ENCODE measurements around the gene DGKI. TPM values are rescaled to one million over a fixed set of nuclear protein-coding genes. Genes with fewer than 3 reads are reported as not detected.

DGKI gene
- total RNA-seq, 1 donor from 2014 or later, result 3.1 TPM

DNA sequence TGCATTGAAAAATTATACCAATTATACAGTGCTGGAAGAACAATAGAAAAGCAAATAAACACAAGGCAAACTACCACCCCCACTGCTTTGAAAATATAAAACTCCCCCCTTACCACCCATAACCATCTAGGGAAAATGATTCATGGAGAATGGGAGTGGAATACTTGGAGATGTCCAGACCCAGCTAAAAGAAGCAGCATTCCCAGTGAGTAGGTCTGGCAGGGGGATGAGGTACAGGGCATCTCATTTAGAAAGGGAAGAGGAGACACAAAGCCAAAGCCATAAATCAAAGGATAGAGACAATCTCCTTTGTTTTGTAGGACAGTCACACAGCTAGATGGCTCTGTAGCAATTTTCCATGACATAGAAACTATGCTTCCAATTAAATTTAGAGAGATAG, 36.0 kb upstream of the DGKI start:
- Mint-ChIP-seq H3K27ac (ENCODE audit: unreplicated experiment) (no peak overlapping the region), H3K27me3 (ENCODE audit: unreplicated experiment) (no peaks in the 10 kb centered on the region), H3K9me3 (ENCODE audit: unreplicated experiment) (no peaks in the 10 kb centered on the region), H3K36me3 (ENCODE audit: unreplicated experiment) (peaks cover 82% of the 10 kb centered on the region), H3K4me3 (ENCODE audit: unreplicated experiment) (no peak overlapping the region), H3K4me1 (ENCODE audit: unreplicated experiment) (peaks cover 13% of the 10 kb centered on the region)
- DNase-seq (ENCODE audit: extremely low spot score, unreplicated experiment), result no peak
- TF ChIP-seq, protein P1, sequence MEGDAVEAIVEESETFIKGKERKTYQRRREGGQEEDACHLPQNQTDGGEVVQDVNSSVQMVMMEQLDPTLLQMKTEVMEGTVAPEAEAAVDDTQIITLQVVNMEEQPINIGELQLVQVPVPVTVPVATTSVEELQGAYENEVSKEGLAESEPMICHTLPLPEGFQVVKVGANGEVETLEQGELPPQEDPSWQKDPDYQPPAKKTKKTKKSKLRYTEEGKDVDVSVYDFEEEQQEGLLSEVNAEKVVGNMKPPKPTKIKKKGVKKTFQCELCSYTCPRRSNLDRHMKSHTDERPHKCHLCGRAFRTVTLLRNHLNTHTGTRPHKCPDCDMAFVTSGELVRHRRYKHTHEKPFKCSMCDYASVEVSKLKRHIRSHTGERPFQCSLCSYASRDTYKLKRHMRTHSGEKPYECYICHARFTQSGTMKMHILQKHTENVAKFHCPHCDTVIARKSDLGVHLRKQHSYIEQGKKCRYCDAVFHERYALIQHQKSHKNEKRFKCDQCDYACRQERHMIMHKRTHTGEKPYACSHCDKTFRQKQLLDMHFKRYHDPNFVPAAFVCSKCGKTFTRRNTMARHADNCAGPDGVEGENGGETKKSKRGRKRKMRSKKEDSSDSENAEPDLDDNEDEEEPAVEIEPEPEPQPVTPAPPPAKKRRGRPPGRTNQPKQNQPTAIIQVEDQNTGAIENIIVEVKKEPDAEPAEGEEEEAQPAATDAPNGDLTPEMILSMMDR (IDR thresholded peaks at IDR 0.05), result no peak

DNA sequence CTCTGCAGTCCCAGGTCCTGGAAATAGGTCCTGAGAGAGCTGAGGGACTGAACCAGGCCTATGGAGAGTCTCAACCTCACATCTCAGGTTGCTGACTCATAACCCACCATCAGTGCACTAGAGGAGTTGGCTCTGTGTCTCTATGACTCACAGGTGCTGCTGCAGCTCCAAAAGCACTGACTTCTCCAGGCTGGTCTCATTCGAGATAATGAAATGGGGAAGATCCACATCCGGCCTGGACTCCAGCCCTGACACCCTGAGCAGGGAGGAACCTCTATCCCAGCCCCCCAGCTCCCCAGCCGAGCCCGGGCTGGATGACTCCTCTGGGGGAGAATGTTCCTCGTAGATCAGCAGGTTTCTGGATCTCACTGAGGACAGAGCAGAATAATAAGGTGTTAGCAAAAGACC, 35.5 kb upstream of the DGKI start:
- Mint-ChIP-seq H3K27me3 (ENCODE audit: unreplicated experiment) (no peaks in the 10 kb centered on the region), H3K9me3 (ENCODE audit: unreplicated experiment) (no peaks in the 10 kb centered on the region), H3K4me1 (ENCODE audit: unreplicated experiment) (peaks cover 18% of the 10 kb centered on the region), H3K4me3 (ENCODE audit: unreplicated experiment) (no peak overlapping the region), H3K27ac (ENCODE audit: unreplicated experiment) (no peak overlapping the region), H3K36me3 (ENCODE audit: unreplicated experiment) (peaks cover 85% of the 10 kb centered on the region)
- no peak for DNase-seq (ENCODE audit: extremely low spot score, unreplicated experiment)
- TF ChIP-seq, protein P1 (IDR thresholded peaks at IDR 0.05), result no peak

GRCh38 chr7:137881607-137882260, 35.0 kb upstream of the DGKI start:
- TF ChIP-seq, protein P1 (IDR thresholded peaks at IDR 0.05), result no peak
- peaks cover 86% of the 10 kb centered on the region for H3K36me3 Mint-ChIP-seq (ENCODE audit: unreplicated experiment)
- H3K27me3 Mint-ChIP-seq (ENCODE audit: unreplicated experiment), result no peaks in the 10 kb centered on the region
- no peak overlapping the region for H3K27ac Mint-ChIP-seq (ENCODE audit: unreplicated experiment)
- no peak overlapping the region for H3K4me3 Mint-ChIP-seq (ENCODE audit: unreplicated experiment)
- no peaks in the 10 kb centered on the region for H3K9me3 Mint-ChIP-seq (ENCODE audit: unreplicated experiment)
- H3K4me1 Mint-ChIP-seq (ENCODE audit: unreplicated experiment), result peaks cover 23% of the 10 kb centered on the region
- DNase-seq (ENCODE audit: extremely low spot score, unreplicated experiment), result no peak

GRCh38 chr7:137880432-137880831, 33.7 kb upstream of the DGKI start:
- TF ChIP-seq, protein P1 (IDR thresholded peaks at IDR 0.05), result no peak
- no peaks in the 10 kb centered on the region for H3K9me3 Mint-ChIP-seq (ENCODE audit: unreplicated experiment)
- H3K4me3 Mint-ChIP-seq (ENCODE audit: unreplicated experiment), result no peak overlapping the region
- DNase-seq (ENCODE audit: extremely low spot score, unreplicated experiment), result no peak
- H3K27ac Mint-ChIP-seq (ENCODE audit: unreplicated experiment), result peak overlapping the region; percentile 41
- H3K4me1 Mint-ChIP-seq (ENCODE audit: unreplicated experiment), result peaks cover 23% of the 10 kb centered on the region
- H3K36me3 Mint-ChIP-seq (ENCODE audit: unreplicated experiment), result peaks cover 86% of the 10 kb centered on the region
- H3K27me3 Mint-ChIP-seq (ENCODE audit: unreplicated experiment), result no peaks in the 10 kb centered on the region

DNA sequence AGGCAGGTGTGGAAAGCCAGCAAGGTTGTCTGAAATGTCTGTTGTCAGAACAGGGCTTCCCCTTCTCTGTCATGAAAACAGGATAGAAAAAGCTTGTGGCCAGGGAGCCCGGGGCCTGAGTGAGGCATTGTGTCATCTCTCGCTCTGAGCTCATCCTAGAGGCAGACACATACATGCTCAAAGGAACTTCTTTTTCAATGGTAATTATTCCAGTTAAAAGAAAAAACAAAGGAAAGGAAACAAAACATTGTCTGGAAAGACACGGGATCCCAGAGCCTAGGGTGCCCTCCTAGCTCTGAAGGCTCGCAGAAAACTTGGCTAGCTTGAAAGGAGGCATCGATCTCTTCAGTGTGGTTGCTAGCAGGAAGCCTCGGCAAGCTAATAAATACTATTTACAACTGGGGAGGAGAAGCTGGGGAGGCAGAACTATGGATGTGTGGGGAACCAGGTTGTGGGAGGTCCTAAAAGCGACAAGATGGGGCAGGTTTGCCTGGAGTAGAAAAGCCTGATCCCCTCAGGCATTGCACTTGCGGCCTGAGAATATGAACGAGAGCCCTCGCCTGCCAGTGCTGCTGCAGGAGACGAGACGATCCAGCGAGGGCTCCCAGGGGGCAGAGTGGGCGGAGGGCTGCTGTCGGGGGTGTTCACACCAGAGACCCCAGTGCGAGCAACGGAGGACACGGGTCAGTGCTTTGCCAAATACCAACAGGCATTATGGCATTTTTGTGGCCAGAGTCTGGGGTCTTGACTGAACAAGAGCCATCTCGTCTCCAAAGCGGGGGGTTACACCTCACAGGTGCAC, 32.8 kb upstream of the DGKI start:
- Mint-ChIP-seq H3K36me3 (ENCODE audit: unreplicated experiment) (peaks cover 80% of the 10 kb centered on the region), H3K4me1 (ENCODE audit: unreplicated experiment) (peaks cover 31% of the 10 kb centered on the region), H3K27ac (ENCODE audit: unreplicated experiment) (peak overlapping the region; percentile 45), H3K27me3 (ENCODE audit: unreplicated experiment) (no peaks in the 10 kb centered on the region), H3K9me3 (ENCODE audit: unreplicated experiment) (no peaks in the 10 kb centered on the region), H3K4me3 (ENCODE audit: unreplicated experiment) (no peak overlapping the region)
- no peak for DNase-seq (ENCODE audit: extremely low spot score, unreplicated experiment)
- TF ChIP-seq, protein P1 (IDR thresholded peaks at IDR 0.05), result no peak

Data from osteocyte (in vitro differentiated cells).